Coronary artery (tissue), 2 donors: ENCODE data around the gene ZBTB39.
A peak's percentile ranks its signal among the peaks of the same experiment; 100 is the strongest.

ENCODE experiments used
- DNase-seq: peaks from one replicate; pipeline ENCODE4 v3.0.0-alpha.2; 2017; ENCODE audit warnings: low spot score
- H3K27ac ChIP-seq, 2 donors: fragments of 200-600 bp; sonication (generic); one replicate each; pipeline ENCODE4 v1.5.1; 2016 to 2019
- H3K4me3 ChIP-seq: fragments of 200-600 bp; sonication (generic); 2 replicates; pipeline ENCODE4 v1.5.1; 2016; ENCODE audit warnings: mild to moderate bottlenecking, moderate library complexity
- TF ChIP-seq, protein P1 (sequence below): fragments of 200-600 bp; sonication (generic); IDR thresholded peaks from one replicate; pipeline ENCODE4 v1.5.1; 2019; ENCODE audit warnings: antibody characterized with exemption

The ZBTB39 gene

DNA sequence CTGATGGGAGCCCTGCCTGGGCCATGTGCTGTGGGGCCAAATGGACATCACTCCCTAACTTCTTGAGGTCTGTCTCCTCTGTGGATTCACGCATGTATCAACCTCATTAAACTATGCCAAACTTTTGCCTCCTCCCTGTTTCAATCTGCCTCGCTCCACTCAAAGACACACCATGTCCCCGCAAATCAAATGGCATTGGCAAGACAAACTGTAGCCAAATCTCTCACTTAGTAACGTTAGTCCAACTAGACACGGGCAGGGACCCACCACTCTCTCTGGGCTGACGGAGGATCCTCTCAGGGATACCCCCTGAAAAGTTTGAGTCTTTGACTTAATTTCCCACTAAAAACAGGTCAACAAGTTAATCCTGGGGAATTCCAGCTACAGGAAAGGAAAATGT, 8.0 kb downstream of the ZBTB39 start:
- TF ChIP-seq, protein P1, sequence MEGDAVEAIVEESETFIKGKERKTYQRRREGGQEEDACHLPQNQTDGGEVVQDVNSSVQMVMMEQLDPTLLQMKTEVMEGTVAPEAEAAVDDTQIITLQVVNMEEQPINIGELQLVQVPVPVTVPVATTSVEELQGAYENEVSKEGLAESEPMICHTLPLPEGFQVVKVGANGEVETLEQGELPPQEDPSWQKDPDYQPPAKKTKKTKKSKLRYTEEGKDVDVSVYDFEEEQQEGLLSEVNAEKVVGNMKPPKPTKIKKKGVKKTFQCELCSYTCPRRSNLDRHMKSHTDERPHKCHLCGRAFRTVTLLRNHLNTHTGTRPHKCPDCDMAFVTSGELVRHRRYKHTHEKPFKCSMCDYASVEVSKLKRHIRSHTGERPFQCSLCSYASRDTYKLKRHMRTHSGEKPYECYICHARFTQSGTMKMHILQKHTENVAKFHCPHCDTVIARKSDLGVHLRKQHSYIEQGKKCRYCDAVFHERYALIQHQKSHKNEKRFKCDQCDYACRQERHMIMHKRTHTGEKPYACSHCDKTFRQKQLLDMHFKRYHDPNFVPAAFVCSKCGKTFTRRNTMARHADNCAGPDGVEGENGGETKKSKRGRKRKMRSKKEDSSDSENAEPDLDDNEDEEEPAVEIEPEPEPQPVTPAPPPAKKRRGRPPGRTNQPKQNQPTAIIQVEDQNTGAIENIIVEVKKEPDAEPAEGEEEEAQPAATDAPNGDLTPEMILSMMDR, result no peak
- H3K27ac ChIP-seq, result no peak overlapping the region
- peak; percentile 52 for DNase-seq
- no peak overlapping the region for H3K4me3 ChIP-seq

DNA sequence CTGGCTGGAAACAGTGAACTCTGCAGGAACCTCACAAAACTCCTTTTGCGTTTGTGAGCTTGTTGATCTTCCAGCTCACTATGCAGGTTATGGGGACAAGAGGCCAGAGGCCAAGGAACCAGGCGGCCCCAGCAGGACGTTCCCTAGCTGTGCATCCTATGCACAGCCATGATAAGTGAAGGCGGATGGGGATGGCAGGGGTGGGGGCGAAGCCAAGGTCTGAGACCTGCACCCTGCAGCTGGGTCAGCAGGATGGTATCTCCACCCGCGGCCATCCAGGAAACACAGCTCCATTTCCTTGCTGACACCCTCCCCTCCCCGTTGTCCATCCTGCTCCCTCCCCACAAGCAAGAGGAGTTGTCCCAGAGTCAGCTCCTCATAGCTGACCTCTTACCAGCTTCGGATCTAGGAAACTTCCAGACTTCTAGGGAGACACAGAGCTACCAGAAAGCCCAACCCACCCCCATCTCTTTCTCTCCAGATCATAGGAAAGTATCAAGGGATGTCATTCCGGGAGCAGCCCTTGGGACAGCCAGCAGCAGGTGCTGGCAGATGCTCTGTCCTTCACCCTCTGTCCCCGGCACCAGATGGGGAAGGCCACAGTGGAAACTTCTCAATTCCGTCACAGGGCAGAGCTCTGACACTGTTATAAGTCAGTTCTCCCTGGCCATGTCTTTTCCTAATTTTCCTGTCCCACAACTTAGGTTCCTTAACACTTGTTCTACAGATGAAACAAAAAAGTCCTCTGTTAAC, 9.4 kb downstream of the ZBTB39 start:
- TF ChIP-seq, protein P1, result no peak
- Histone ChIP-seq H3K27ac (no peak overlapping the region), H3K4me3 (no peak overlapping the region)
- peak; percentile 56 for DNase-seq

DNA sequence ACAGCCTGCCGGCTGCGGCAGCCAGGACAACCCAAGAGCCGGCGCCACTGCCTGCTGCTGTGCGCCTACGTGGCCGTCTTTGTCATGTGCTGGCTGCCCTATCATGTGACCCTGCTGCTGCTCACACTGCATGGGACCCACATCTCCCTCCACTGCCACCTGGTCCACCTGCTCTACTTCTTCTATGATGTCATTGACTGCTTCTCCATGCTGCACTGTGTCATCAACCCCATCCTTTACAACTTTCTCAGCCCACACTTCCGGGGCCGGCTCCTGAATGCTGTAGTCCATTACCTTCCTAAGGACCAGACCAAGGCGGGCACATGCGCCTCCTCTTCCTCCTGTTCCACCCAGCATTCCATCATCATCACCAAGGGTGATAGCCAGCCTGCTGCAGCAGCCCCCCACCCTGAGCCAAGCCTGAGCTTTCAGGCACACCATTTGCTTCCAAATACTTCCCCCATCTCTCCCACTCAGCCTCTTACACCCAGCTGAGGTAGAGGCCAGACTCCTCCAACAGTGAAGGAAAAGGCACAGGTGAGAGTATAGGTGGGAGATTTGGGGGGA, 10.3 kb downstream of the ZBTB39 start:
- Histone ChIP-seq H3K4me3 (no peak overlapping the region), H3K27ac (no peak overlapping the region)
- DNase-seq, result peak; percentile 55
- TF ChIP-seq, protein P1, result no peak

DNA sequence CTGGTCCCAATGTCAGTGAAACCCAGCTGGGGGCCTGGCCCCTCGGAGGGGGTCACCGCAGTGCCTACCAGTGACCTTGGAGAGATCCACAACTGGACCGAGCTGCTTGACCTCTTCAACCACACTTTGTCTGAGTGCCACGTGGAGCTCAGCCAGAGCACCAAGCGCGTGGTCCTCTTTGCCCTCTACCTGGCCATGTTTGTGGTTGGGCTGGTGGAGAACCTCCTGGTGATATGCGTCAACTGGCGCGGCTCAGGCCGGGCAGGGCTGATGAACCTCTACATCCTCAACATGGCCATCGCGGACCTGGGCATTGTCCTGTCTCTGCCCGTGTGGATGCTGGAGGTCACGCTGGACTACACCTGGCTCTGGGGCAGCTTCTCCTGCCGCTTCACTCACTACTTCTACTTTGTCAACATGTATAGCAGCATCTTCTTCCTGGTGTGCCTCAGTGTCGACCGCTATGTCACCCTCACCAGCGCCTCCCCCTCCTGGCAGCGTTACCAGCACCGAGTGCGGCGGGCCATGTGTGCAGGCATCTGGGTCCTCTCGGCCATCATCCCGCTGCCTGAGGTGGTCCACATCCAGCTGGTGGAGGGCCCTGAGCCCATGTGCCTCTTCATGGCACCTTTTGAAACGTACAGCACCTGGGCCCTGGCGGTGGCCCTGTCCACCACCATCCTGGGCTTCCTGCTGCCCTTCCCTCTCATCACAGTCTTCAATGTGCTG, 11.0 kb downstream of the ZBTB39 start:
- peak; percentile 65 for DNase-seq
- TF ChIP-seq, protein P1, result no peak
- H3K27ac ChIP-seq, result no peak overlapping the region
- no peak overlapping the region for H3K4me3 ChIP-seq

DNA sequence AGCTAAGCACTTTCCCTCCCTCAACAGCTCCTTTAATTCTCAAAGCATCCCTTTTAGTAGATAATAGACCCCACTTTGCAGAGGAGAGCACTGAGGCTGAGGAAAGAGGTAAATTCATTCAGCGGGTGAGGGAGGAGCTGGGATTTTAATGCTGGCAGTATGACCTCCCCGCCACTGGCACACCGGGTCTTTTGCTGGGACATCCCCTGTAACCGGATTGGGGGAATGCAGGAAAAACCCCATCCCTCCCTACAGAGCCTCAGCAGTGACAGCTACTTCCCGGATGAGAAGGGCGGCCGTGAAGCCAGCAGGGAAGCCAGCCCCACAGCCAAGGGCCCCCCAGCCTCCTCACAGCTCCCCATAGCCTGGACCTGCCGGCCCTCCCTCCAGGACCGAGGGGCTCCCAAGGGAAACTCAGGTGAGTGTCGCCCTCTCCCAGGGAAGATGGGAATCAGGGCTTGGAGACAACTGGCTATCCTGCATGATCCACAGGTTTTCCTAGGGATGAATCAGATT, 12.1 kb downstream of the ZBTB39 start:
- no peak overlapping the region for H3K27ac ChIP-seq
- H3K4me3 ChIP-seq, result no peak overlapping the region
- TF ChIP-seq, protein P1, result no peak
- peak; percentile 62 for DNase-seq

DNA sequence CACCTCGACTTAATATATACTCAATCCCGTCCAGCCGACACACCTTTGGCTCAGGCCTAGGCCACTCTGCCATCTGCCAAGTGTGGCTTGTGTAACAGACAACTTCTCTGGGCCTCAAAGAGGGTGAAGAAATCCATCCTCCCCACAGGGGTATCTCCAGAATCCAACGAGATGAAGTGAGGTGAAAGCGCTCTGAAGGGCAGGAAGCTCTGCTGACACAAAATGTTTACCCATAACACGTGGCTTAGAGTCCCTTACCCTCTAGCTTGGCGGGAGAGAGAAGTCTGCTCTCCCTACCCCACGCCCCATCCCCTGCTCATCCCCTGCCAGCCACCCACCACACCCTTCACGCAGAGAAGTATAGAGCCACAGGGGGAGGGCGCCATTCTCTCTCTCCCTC, 13.0 kb downstream of the ZBTB39 start:
- no peak overlapping the region for H3K27ac ChIP-seq
- TF ChIP-seq, protein P1, result no peak
- DNase-seq, result peak; percentile 38
- H3K4me3 ChIP-seq, result no peak overlapping the region
